ENCODE data around the gene ABCC8. TPM values are rescaled to one million over a fixed set of nuclear protein-coding genes. Genes with fewer than 3 reads are reported as not detected.

Gene ABCC8
- total and polyA plus RNA-seq, 2 donors from 2014 or later, result 1.3 to 3.2 TPM

GRCh38 chr11:17391493-17392355, 84.9 kb downstream of the ABCC8 start:
- Histone ChIP-seq H3K4me3 (ENCODE audit: low read length in 3 of 3) (no peak overlapping the region), H3K9me3 (ENCODE audit: control insufficient read depth in 2 of 3, insufficient read depth in 1 of 3, low read length in 3 of 3) (no peaks in the 10 kb centered on the region), H3K4me1 (ENCODE audit: control insufficient read depth in 2 of 3, insufficient read depth in 2 of 3, low read depth in 1 of 3, low read length in 3 of 3) (peaks cover 0 to 2% (median 0%) of the 10 kb centered on the region in 3 donors), H3K9ac (ENCODE audit: low read length in 3 of 3) (no peak overlapping the region), H3K27ac (ENCODE audit: low read depth in 2 of 2, low read length in 2 of 2) (no peak overlapping the region), H3K27me3 (ENCODE audit: control insufficient read depth, insufficient read depth, low read length) (no peaks in the 10 kb centered on the region), H3K36me3 (ENCODE audit: control insufficient read depth in 2 of 3, insufficient read depth in 3 of 3, low read length in 3 of 3) (no peaks in the 10 kb centered on the region)
- no peak for TF ChIP-seq CTCF (IDR thresholded peaks at IDR 0.05; ENCODE audit: borderline replicate concordance, extremely low read depth, insufficient read depth)
- FAIRE-seq (no peak), DNase-seq (no peak)
- intact Hi-C loops (cut with DNase I), result no loop called here

- Histone ChIP-seq H3K4me1 (ENCODE audit: control insufficient read depth in 2 of 3, insufficient read depth in 2 of 3, low read depth in 1 of 3, low read length in 3 of 3) (peaks cover 0 to 6% (median 0%) of the 10 kb centered on the region in 3 donors), H3K36me3 (ENCODE audit: control insufficient read depth in 2 of 3, insufficient read depth in 3 of 3, low read length in 3 of 3) (no peaks in the 10 kb centered on the region), H3K27me3 (ENCODE audit: control insufficient read depth, insufficient read depth, low read length) (no peaks in the 10 kb centered on the region), H3K9ac (ENCODE audit: low read length in 3 of 3) (no peak overlapping the region), H3K9me3 (ENCODE audit: control insufficient read depth in 2 of 3, insufficient read depth in 1 of 3, low read length in 3 of 3) (no peaks in the 10 kb centered on the region), H3K4me3 (ENCODE audit: low read length in 3 of 3) (peak overlapping the region in 1 of 3 donors; percentile 58), H3K27ac (ENCODE audit: low read depth in 2 of 2, low read length in 2 of 2) (no peak overlapping the region)
- TF ChIP-seq CTCF (IDR thresholded peaks at IDR 0.05; ENCODE audit: borderline replicate concordance, extremely low read depth, insufficient read depth), result no peak
- DNase-seq (peak in 1 of 5 donors; percentile 56), FAIRE-seq (no peak)
- intact Hi-C loops (cut with DNase I), result no loop called here
These were observed 86.5 kb downstream of the ABCC8 start for GRCh38 chr11:17389957-17390649.

DNA sequence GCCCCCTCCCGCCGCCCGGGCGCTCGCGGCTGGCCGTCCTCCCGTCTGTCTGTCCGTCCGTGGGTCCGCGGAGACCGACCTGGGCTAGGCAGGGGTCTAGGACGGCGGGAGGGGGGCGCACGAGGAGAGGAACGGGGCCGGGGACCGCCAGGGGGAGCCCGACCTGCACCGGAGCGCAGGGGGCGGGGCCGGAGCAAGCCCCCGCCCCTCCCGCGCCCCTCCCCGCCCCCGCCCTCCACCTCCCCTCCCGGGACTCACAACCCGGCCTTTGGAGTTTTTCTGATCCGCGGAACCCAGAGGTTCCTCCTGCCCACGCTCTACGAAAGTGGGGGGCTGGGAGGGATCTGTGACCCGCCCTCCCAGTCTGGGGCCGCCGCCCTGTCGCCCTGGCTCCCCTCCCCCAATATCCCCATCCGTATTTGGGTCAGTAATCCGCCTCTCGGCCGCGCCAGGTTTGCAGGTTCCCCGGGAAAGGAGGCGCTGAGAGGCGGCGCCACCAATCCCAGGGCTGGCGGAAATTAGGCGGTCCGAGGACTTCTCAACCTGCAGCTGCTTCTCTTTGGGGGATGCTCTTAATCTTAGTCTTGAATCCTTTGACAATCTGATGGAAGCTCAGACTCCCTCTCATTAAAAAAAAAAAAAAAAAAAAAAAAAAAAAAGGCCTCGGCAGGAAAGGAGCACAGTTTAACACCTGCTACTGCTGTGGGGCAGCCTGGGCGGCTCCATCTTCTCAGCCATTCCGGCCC, 87.3 kb downstream of the ABCC8 start:
- Histone ChIP-seq H3K27ac (ENCODE audit: low read depth in 2 of 2, low read length in 2 of 2) (no peak overlapping the region), H3K4me3 (ENCODE audit: low read length in 3 of 3) (peak overlapping the region; percentile 12 to 58 (median 35)), H3K36me3 (ENCODE audit: control insufficient read depth in 2 of 3, insufficient read depth in 3 of 3, low read length in 3 of 3) (no peaks in the 10 kb centered on the region), H3K4me1 (ENCODE audit: control insufficient read depth in 2 of 3, insufficient read depth in 2 of 3, low read depth in 1 of 3, low read length in 3 of 3) (peaks cover 0 to 6% (median 0%) of the 10 kb centered on the region in 3 donors), H3K27me3 (ENCODE audit: control insufficient read depth, insufficient read depth, low read length) (no peaks in the 10 kb centered on the region), H3K9ac (ENCODE audit: low read length in 3 of 3) (no peak overlapping the region), H3K9me3 (ENCODE audit: control insufficient read depth in 2 of 3, insufficient read depth in 1 of 3, low read length in 3 of 3) (no peaks in the 10 kb centered on the region)
- TF ChIP-seq CTCF (IDR thresholded peaks at IDR 0.05; ENCODE audit: borderline replicate concordance, extremely low read depth, insufficient read depth), result peak; percentile 47
- FAIRE-seq (no peak), DNase-seq (peak; percentile 87 to 93 (median 89))
- intact Hi-C loops (cut with DNase I), result no loop called here

Measured in kidney (tissue), 14 donors.